ENCODE results near the gene HSP90AA1.

DNA sequence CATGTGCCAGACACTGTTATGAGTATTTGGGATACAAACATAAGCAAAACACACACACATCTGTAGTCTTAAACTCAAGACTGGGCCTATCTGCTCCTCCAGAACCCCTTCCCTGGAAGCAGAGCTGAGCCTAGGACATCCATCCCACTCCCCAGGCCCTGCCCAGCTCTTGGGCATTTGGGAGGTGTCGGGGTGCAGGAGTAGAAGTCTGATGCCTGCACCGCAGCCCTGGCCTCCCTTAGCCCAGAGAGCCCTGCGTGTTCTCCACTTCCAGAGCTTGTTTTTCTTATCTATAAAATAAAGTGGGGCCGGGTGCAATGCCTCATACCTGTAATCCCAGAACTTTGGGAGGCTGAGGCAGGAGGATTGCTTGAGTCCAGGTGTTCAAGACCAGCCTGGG lies 11.7 kb downstream of the HSP90AA1 start:
- TF ChIP-seq POLR2A (IDR thresholded peaks at IDR 0.05) (no peak), POLR2AphosphoS5 (IDR thresholded peaks at IDR 0.05) (no peak)
- TF ChIP-seq, protein P1, sequence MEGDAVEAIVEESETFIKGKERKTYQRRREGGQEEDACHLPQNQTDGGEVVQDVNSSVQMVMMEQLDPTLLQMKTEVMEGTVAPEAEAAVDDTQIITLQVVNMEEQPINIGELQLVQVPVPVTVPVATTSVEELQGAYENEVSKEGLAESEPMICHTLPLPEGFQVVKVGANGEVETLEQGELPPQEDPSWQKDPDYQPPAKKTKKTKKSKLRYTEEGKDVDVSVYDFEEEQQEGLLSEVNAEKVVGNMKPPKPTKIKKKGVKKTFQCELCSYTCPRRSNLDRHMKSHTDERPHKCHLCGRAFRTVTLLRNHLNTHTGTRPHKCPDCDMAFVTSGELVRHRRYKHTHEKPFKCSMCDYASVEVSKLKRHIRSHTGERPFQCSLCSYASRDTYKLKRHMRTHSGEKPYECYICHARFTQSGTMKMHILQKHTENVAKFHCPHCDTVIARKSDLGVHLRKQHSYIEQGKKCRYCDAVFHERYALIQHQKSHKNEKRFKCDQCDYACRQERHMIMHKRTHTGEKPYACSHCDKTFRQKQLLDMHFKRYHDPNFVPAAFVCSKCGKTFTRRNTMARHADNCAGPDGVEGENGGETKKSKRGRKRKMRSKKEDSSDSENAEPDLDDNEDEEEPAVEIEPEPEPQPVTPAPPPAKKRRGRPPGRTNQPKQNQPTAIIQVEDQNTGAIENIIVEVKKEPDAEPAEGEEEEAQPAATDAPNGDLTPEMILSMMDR (IDR thresholded peaks at IDR 0.05): no peak
